IMR-90 (cell line): ENCODE measurements around the gene FAH. TPM values are rescaled to one million over a fixed set of nuclear protein-coding genes. Genes with fewer than 3 reads are reported as not detected.

ENCODE experiments used
- ATAC-seq: fragments of 200-7000 bp; cut with Tn5 transposase; 2 replicates; pipeline ENCODE4 v1.9.1; 2020; ENCODE audit warnings: low read depth, mild to moderate bottlenecking, moderate library complexity
- BruUV-seq: library from RNA; stranded (reverse); fragments of 400-500 nt; replicated peaks from 2 replicates; lab custom pipeline; 2021; lab: Mats Ljungman, UMichigan
- CTCF ChIA-PET: fragments of 300-600 bp; formaldehyde crosslinking; extraction: SDS; loops from one replicate; lab custom pipeline; 2021; ENCODE audit warnings: antibody characterized with exemption; lab: Yijun Ruan, JAX
- POLR2A ChIA-PET: fragments of 300-600 bp; sonication (Branson Sonifier 250); formaldehyde crosslinking; loops from one replicate; lab custom pipeline; 2022; ENCODE audit warnings: antibody characterized with exemption; ENCODE audit not compliant: unreplicated experiment; lab: Charles Lee
- DNase-seq: peaks from one replicate; pipeline ENCODE4 v3.0.0; 2013
- H2AFZ ChIP-seq: replicated peaks from 2 replicates; pipeline ENCODE3; 2013; ENCODE audit warnings: low read length, mild to moderate bottlenecking; ENCODE audit not compliant: poor library complexity
- H2AK5ac ChIP-seq: 2 replicates; pipeline ENCODE4 v1.6.1; 2013; ENCODE audit warnings: low read depth, low read length, inconsistent platforms
- H2AK9ac ChIP-seq: replicated peaks from 2 replicates; pipeline ENCODE3; 2013; ENCODE audit warnings: mild to moderate bottlenecking, low read depth, low read length, moderate library complexity; ENCODE audit not compliant: poor library complexity
- H2BK120ac ChIP-seq: 2 replicates; pipeline ENCODE4 v1.6.1; 2013; ENCODE audit warnings: low read depth, low read length, inconsistent platforms
- H2BK15ac ChIP-seq: 3 replicates; pipeline ENCODE4 v1.6.1; 2013; ENCODE audit warnings: low read depth, low read length, inconsistent platforms
- H2BK20ac ChIP-seq: 2 replicates; pipeline ENCODE4 v1.6.1; 2013; ENCODE audit warnings: low read depth, mild to moderate bottlenecking, inconsistent platforms, low read length, moderate library complexity
- H2BK5ac ChIP-seq: 2 replicates; pipeline ENCODE4 v1.6.1; 2013; ENCODE audit warnings: mild to moderate bottlenecking, low read depth, low read length, inconsistent platforms; ENCODE audit not compliant: poor library complexity, severe bottlenecking
- H3K14ac ChIP-seq: replicated peaks from 2 replicates; pipeline ENCODE4 v1.6.1; 2013; ENCODE audit warnings: low read depth, low read length, inconsistent platforms
- H3K18ac ChIP-seq: 2 replicates; pipeline ENCODE4 v1.6.1; 2013; ENCODE audit warnings: low read depth, low read length, control low read depth
- H3K23ac ChIP-seq: 2 replicates; pipeline ENCODE4 v1.6.1; 2013; ENCODE audit warnings: low read depth, low read length, inconsistent platforms
- H3K27ac ChIP-seq: 2 replicates; pipeline ENCODE4 v1.5.1; 2013; ENCODE audit warnings: mild to moderate bottlenecking, control low read depth, low read length; ENCODE audit not compliant: insufficient read depth
- H3K27me3 ChIP-seq: 2 replicates; pipeline ENCODE4 v1.6.1; 2013; ENCODE audit warnings: low read length; ENCODE audit not compliant: control insufficient read depth, insufficient read depth
- H3K36me3 ChIP-seq: 2 replicates; pipeline ENCODE4 v1.6.1; 2013; ENCODE audit warnings: low read length, mixed read lengths; ENCODE audit not compliant: control insufficient read depth, insufficient read depth
- H3K4ac ChIP-seq: 2 replicates; pipeline ENCODE4 v1.6.1; 2013; ENCODE audit warnings: low read depth, low read length, inconsistent platforms
- H3K4me1 ChIP-seq: 2 replicates; pipeline ENCODE4 v1.6.1; 2013; ENCODE audit warnings: low read length, mixed read lengths; ENCODE audit not compliant: control insufficient read depth, insufficient read depth
- H3K4me2 ChIP-seq: 2 replicates; pipeline ENCODE4 v1.6.1; 2013; ENCODE audit warnings: low read depth, mild to moderate bottlenecking, control low read depth, low read length, moderate library complexity
- H3K4me3 ChIP-seq: 2 replicates; pipeline ENCODE4 v1.5.1; 2013; ENCODE audit warnings: low read depth, mild to moderate bottlenecking, control low read depth, low read length, moderate library complexity; ENCODE audit not compliant: insufficient read depth
- H3K56ac ChIP-seq: 2 replicates; pipeline ENCODE4 v1.6.1; 2013; ENCODE audit warnings: low read length, inconsistent platforms; ENCODE audit not compliant: insufficient read depth; ENCODE audit errors: extremely low read depth
- H3K79me1 ChIP-seq, 2 experiments: 2 replicates each; pipeline ENCODE4 v1.6.1; 2013; ENCODE audit warnings: low read length in 2 of 2, inconsistent platforms in 1 of 2, low read depth in 1 of 2
- H3K9ac ChIP-seq: 2 replicates; pipeline ENCODE4 v1.6.1; 2013; ENCODE audit warnings: low read depth, low read length, control low read depth
- H3K9me1 ChIP-seq: 2 replicates; pipeline ENCODE4 v1.6.1; 2013; ENCODE audit warnings: low read length, inconsistent platforms; ENCODE audit not compliant: insufficient read depth
- H3K9me3 ChIP-seq: 2 replicates; pipeline ENCODE4 v1.6.1; 2013; ENCODE audit warnings: low read length; ENCODE audit not compliant: control insufficient read depth, insufficient read depth
- H4K20me1 ChIP-seq: 2 replicates; pipeline ENCODE4 v1.6.1; 2013; ENCODE audit warnings: low read length, inconsistent platforms; ENCODE audit not compliant: insufficient read depth
- H4K5ac ChIP-seq: 2 replicates; pipeline ENCODE4 v1.6.1; 2013; ENCODE audit warnings: mild to moderate bottlenecking, low read depth, low read length, control low read depth
- H4K8ac ChIP-seq, 2 experiments: 2 replicates each; pipeline ENCODE4 v1.6.1; 2013; ENCODE audit warnings: low read depth in 2 of 2, low read length in 2 of 2, control low read depth in 1 of 2, inconsistent platforms in 1 of 2
- H4K91ac ChIP-seq: 2 replicates; pipeline ENCODE4 v1.6.1; 2013; ENCODE audit warnings: low read depth, low read length, inconsistent platforms; ENCODE audit not compliant: insufficient read depth
- BHLHE40 ChIP-seq: fragments of 150-350 bp; IDR thresholded peaks from 2 replicates; pipeline ENCODE4 v1.6.1; 2016; ENCODE audit warnings: mild to moderate bottlenecking, low read depth, low read length
- FOS ChIP-seq: fragments of 150-350 bp; IDR thresholded peaks from 2 replicates; pipeline ENCODE4 v1.6.1; 2016; ENCODE audit warnings: low read depth, low read length
- MAFK ChIP-seq: IDR thresholded peaks from 2 replicates; pipeline ENCODE4 v1.6.1; 2012; ENCODE audit warnings: low read depth, low read length, improper control_type of control experiment
- MAZ ChIP-seq: IDR thresholded peaks from 2 replicates; pipeline ENCODE4 v1.6.1; 2012; ENCODE audit warnings: low read depth, mild to moderate bottlenecking, low read length, improper control_type of control experiment, moderate library complexity, borderline replicate concordance
- MXI1 ChIP-seq: IDR thresholded peaks from 2 replicates; pipeline ENCODE4 v1.6.1; 2012; ENCODE audit warnings: low read depth, mild to moderate bottlenecking, low read length, moderate library complexity, borderline replicate concordance
- RCOR1 ChIP-seq: IDR thresholded peaks from 2 replicates; pipeline ENCODE4 v1.6.1; 2012; ENCODE audit warnings: mild to moderate bottlenecking, low read length, improper control_type of control experiment; ENCODE audit not compliant: insufficient replicate concordance
- RFX5 ChIP-seq: IDR thresholded peaks from 2 replicates; pipeline ENCODE4 v1.8.0; 2012; ENCODE audit warnings: low read depth, mild to moderate bottlenecking, low read length, moderate library complexity
- SMC3 ChIP-seq: fragments of 150-350 bp; IDR thresholded peaks from 2 replicates; pipeline ENCODE4 v1.6.1; 2016; ENCODE audit warnings: low read depth, mild to moderate bottlenecking, antibody characterized with exemption, low read length, moderate library complexity
- WGBS, 2 experiments: methylation state at CpG; one replicate each; pipeline versions ENCODE4 v1.1.5 to v1.1.7; 2013; ENCODE audit warnings: missing lambda C conversion rate in 2 of 2; ENCODE audit not compliant: insufficient read length in 1 of 2; ENCODE audit errors: extremely low coverage in 2 of 2; 5-methylcytosine and 5-hydroxymethylcytosine counted together
- dilution Hi-C: fragments of 300-500 bp; cut with HindIII; formaldehyde crosslinking; loops from one replicate; pipeline ENCODE4 v1.14.3; 2018; ENCODE audit warnings: low sequenced_read_pairs; ENCODE audit not compliant: unreplicated experiment
- in situ Hi-C: fragments of 300-500 bp; cut with MboI; formaldehyde crosslinking; loops from 3 replicates; pipeline ENCODE4 v1.14.3; 2019; ENCODE audit warnings: low sequenced_read_pairs, inconsistent platforms, mixed read lengths
- intact Hi-C: fragments of 100-400 bp; cut with micrococcal nuclease; formaldehyde crosslinking; loops from 2 replicates; pipeline ENCODE4 v1.10.0; 2022
- polyA plus RNA-seq, 3 experiments: library from polyadenylated mRNA; depleted of rRNA; stranded (reverse); fragments of >200 nt; gene quantifications; 2 replicates each; pipeline ENCODE4 v1.2.3, GENCODE V29; 2012; ENCODE audit warnings: low replicate concordance in 1 of 3
- total RNA-seq: library from RNA; depleted of rRNA; stranded (reverse); fragments of >200 nt; gene quantifications from 2 replicates; pipeline ENCODE4 v1.2.3, GENCODE V29; 2012
- TF ChIP-seq, protein P1 (sequence below): fragments of 150-350 bp; IDR thresholded peaks from 2 replicates; pipeline ENCODE4 v1.6.1; 2016; ENCODE audit warnings: low read depth, mild to moderate bottlenecking, low read length, moderate library complexity, borderline replicate concordance
- TF ChIP-seq, protein P2 (sequence below): fragments of 150-350 bp; IDR thresholded peaks from 2 replicates; pipeline ENCODE4 v1.6.1; 2017; ENCODE audit warnings: mild to moderate bottlenecking, antibody characterized with exemption, low read length, low read depth

FAH gene
- total and polyA plus RNA-seq, 2 of the 4 experiments (the other 2 are of a cell fraction) = 43.1 to 48.6 TPM

- H4K20me1 ChIP-seq = 0 out of 2 replicates have a peak, but pooled peaks cover 8% of the 10 kb centered on the region
- peak overlapping the region; percentile 98 for H2AK5ac ChIP-seq
- 12% methylated on average over 4 of the region's 11 CpGs; no CpG with 5 or more reads in 1 of the 2 experiments for WGBS, 2 experiments
- peak overlapping the region; percentile 45; the same call in 1 of the 2 replicates for H3K23ac ChIP-seq
- H4K91ac ChIP-seq = peak overlapping the region; percentile 47
- in situ Hi-C loops (loop anchor here (10.0 kb wide), 1 partner anchor 269 kb away; no protein-coding TSS in a partner anchor), intact Hi-C loops (loop anchor here (5.0 to 10.0 kb wide), 3 partner anchors 102 to 277 kb away; partner anchors contain the start of gene MTHFS), dilution Hi-C loops (no loop called here)
- peak overlapping the region; percentile 19; the same call in 1 of the 2 replicates for H3K18ac ChIP-seq
- peaks cover 12% of the 10 kb centered on the region for H3K4me1 ChIP-seq
- peak overlapping the region; percentile 31 for H4K5ac ChIP-seq
- BruUV-seq = no TSS peak
- H2BK20ac ChIP-seq = peak overlapping the region; percentile 55
- no peaks in the 10 kb centered on the region for H3K27me3 ChIP-seq
- H3K14ac ChIP-seq = peak overlapping the region; percentile 63
- H4K8ac ChIP-seq = peak overlapping the region in 1 of 2 experiments; percentile 44; a peak in 1 of 4 replicates
- H3K4ac ChIP-seq = peak overlapping the region; percentile 88
- DNase-seq (peak; percentile 83), ATAC-seq (peak; percentile 74)
- no peaks in the 10 kb centered on the region; the same call in 1 of the 2 replicates for H3K9me3 ChIP-seq
- no peak overlapping the region for H3K4me2 ChIP-seq
- no peak overlapping the region for H3K9ac ChIP-seq
- H2AK9ac ChIP-seq = peak overlapping the region; percentile 73
- CTCF ChIA-PET = interaction anchor here (1.0 to 1.4 kb wide), 3 partner anchors 12 to 270 kb away, joined by 3 to 11 read pairs (median 3); no protein-coding TSS in a partner anchor
- H3K36me3 ChIP-seq = peaks cover 13% of the 10 kb centered on the region
- 0 out of 3 replicates have a peak overlapping the region, but pooled peaks have one; percentile 35 for H2BK15ac ChIP-seq
- peak overlapping the region; percentile 57 for H2BK5ac ChIP-seq
- H2BK120ac ChIP-seq = peak overlapping the region; percentile 88
- no peak for TF ChIP-seq MAZ
- TF ChIP-seq, protein P1, sequence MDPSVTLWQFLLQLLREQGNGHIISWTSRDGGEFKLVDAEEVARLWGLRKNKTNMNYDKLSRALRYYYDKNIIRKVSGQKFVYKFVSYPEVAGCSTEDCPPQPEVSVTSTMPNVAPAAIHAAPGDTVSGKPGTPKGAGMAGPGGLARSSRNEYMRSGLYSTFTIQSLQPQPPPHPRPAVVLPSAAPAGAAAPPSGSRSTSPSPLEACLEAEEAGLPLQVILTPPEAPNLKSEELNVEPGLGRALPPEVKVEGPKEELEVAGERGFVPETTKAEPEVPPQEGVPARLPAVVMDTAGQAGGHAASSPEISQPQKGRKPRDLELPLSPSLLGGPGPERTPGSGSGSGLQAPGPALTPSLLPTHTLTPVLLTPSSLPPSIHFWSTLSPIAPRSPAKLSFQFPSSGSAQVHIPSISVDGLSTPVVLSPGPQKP = no peak
- no peak for TF ChIP-seq RFX5
- peak; percentile 63; the same call in 1 of the 2 replicates for TF ChIP-seq MXI1
- no peak for TF ChIP-seq MAFK
- peak; percentile 37 for TF ChIP-seq RCOR1
- peak; percentile 66 for TF ChIP-seq FOS
- peak; percentile 63; the same call in 1 of the 2 replicates for TF ChIP-seq BHLHE40
- TF ChIP-seq, protein P2, sequence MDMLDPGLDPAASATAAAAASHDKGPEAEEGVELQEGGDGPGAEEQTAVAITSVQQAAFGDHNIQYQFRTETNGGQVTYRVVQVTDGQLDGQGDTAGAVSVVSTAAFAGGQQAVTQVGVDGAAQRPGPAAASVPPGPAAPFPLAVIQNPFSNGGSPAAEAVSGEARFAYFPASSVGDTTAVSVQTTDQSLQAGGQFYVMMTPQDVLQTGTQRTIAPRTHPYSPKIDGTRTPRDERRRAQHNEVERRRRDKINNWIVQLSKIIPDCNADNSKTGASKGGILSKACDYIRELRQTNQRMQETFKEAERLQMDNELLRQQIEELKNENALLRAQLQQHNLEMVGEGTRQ = no peak
- no peak for TF ChIP-seq SMC3
- H3K79me1 ChIP-seq = peaks cover 0 to 18% of the 10 kb centered on the region in 2 experiments; a peak in 2 of 4 replicates
- no peak overlapping the region for H3K4me3 ChIP-seq
- peak overlapping the region; percentile 67 for H2AFZ ChIP-seq
- H3K56ac ChIP-seq = no peak overlapping the region
- H3K9me1 ChIP-seq = peaks cover 14% of the 10 kb centered on the region; the same call in 1 of the 2 replicates
- POLR2A ChIA-PET = no interaction called here
- peak overlapping the region; percentile 73 for H3K27ac ChIP-seq
These were observed 21.4 kb downstream of the FAH start for GRCh38 chr15:80174017-80174746.
